Measurements from ENCODE around the gene PRKCH.

DNA sequence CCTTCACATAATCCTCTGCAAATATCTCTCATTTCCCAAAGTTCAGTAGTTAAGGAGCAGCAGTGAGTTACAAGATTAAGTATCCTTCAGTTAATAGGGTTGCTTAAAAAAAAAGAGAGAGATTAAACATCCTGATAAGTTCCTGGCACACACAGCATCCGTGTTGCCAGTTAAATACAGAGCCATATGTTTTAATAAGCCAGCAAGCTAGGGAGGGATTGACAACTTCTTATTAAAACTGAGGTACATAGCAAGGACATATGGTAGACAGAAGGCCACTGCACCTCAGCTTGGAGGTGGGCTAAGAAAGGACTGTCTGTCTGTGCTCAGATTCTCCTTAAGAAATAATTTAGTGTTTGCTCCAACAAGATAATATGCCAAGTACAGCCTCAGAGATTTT is 30.7 kb upstream of the PRKCH start:
- TF ChIP-seq POLR2A (IDR thresholded peaks at IDR 0.05; ENCODE audit: low read length) (no peak), EP300 (IDR thresholded peaks at IDR 0.05) (no peak), MAFK (IDR thresholded peaks at IDR 0.05; ENCODE audit: partially characterized antibody) (no peak), RCOR1 (IDR thresholded peaks at IDR 0.05; ENCODE audit: low read depth, low read length) (no peak), HMGXB4 (CRISPR knock-in tag; IDR thresholded peaks at IDR 0.05; ENCODE audit: borderline replicate concordance) (no peak), MAX (IDR thresholded peaks at IDR 0.05) (no peak)
- TF ChIP-seq, protein P1, sequence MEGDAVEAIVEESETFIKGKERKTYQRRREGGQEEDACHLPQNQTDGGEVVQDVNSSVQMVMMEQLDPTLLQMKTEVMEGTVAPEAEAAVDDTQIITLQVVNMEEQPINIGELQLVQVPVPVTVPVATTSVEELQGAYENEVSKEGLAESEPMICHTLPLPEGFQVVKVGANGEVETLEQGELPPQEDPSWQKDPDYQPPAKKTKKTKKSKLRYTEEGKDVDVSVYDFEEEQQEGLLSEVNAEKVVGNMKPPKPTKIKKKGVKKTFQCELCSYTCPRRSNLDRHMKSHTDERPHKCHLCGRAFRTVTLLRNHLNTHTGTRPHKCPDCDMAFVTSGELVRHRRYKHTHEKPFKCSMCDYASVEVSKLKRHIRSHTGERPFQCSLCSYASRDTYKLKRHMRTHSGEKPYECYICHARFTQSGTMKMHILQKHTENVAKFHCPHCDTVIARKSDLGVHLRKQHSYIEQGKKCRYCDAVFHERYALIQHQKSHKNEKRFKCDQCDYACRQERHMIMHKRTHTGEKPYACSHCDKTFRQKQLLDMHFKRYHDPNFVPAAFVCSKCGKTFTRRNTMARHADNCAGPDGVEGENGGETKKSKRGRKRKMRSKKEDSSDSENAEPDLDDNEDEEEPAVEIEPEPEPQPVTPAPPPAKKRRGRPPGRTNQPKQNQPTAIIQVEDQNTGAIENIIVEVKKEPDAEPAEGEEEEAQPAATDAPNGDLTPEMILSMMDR (IDR thresholded peaks at IDR 0.05), result no peak
- TF ChIP-seq, protein P2, sequence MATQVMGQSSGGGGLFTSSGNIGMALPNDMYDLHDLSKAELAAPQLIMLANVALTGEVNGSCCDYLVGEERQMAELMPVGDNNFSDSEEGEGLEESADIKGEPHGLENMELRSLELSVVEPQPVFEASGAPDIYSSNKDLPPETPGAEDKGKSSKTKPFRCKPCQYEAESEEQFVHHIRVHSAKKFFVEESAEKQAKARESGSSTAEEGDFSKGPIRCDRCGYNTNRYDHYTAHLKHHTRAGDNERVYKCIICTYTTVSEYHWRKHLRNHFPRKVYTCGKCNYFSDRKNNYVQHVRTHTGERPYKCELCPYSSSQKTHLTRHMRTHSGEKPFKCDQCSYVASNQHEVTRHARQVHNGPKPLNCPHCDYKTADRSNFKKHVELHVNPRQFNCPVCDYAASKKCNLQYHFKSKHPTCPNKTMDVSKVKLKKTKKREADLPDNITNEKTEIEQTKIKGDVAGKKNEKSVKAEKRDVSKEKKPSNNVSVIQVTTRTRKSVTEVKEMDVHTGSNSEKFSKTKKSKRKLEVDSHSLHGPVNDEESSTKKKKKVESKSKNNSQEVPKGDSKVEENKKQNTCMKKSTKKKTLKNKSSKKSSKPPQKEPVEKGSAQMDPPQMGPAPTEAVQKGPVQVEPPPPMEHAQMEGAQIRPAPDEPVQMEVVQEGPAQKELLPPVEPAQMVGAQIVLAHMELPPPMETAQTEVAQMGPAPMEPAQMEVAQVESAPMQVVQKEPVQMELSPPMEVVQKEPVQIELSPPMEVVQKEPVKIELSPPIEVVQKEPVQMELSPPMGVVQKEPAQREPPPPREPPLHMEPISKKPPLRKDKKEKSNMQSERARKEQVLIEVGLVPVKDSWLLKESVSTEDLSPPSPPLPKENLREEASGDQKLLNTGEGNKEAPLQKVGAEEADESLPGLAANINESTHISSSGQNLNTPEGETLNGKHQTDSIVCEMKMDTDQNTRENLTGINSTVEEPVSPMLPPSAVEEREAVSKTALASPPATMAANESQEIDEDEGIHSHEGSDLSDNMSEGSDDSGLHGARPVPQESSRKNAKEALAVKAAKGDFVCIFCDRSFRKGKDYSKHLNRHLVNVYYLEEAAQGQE (IDR thresholded peaks at IDR 0.05), result no peak

Measured in A549 (cell line).